Activated B cell treated with CpG ODN at 0.5 μM for 24 hours (primary cell): ENCODE results near the gene MESP2. TPM values are rescaled to one million over a fixed set of nuclear protein-coding genes. Genes with fewer than 3 reads are reported as not detected.
A peak's percentile ranks its signal among the peaks of the same experiment; 100 is the strongest.

Experiments used
- ATAC-seq: fragments of 200-7000 bp; cut with Tn5 transposase; one replicate; pipeline ENCODE4 v1.10.0; 2021; ENCODE audit warnings: low read depth, mild to moderate bottlenecking, moderate library complexity
- CTCF ChIA-PET: fragments of 350-600 bp; sonication (Branson Sonifier 250); formaldehyde crosslinking; loops from one replicate; lab custom pipeline; 2021; ENCODE audit warnings: antibody characterized with exemption; lab: Charles Lee
- POLR2A ChIA-PET: fragments of 350-600 bp; sonication (Branson Sonifier 250); formaldehyde crosslinking; loops from one replicate; lab custom pipeline; 2021; ENCODE audit warnings: antibody characterized with exemption; lab: Charles Lee
- DNase-seq: peaks from one replicate; pipeline ENCODE4 v3.0.0; 2022
- H3K27ac Mint-ChIP-seq: one replicate; pipeline ENCODE4 v1.8.0; 2020; ENCODE audit warnings: mixed read lengths
- H3K27me3 Mint-ChIP-seq: one replicate; pipeline ENCODE4 v1.8.0; 2021; ENCODE audit warnings: mixed read lengths
- H3K36me3 Mint-ChIP-seq: one replicate; pipeline ENCODE4 v1.8.0; 2021; ENCODE audit warnings: low read depth, mixed read lengths
- H3K4me1 Mint-ChIP-seq: one replicate; pipeline ENCODE4 v1.8.0; 2021; ENCODE audit warnings: mixed read lengths
- H3K4me3 Mint-ChIP-seq: one replicate; pipeline ENCODE4 v1.8.0; 2020; ENCODE audit warnings: mild to moderate bottlenecking, mixed read lengths
- H3K9me3 Mint-ChIP-seq: one replicate; pipeline ENCODE4 v1.8.0; 2020; ENCODE audit warnings: mixed read lengths
- CTCF ChIP-seq: fragments of 200-600 bp; IDR thresholded peaks from one replicate; pipeline ENCODE4 v1.8.0; 2022; ENCODE audit warnings: antibody characterized with exemption, mild to moderate bottlenecking
- intact Hi-C: fragments of 100-400 bp; cut with micrococcal nuclease; formaldehyde crosslinking; loops from one replicate; pipeline ENCODE4 v1.15.1; 2024
- total RNA-seq: library from RNA; stranded (reverse); gene quantifications from 2 replicates; pipeline ENCODE4 v1.2.3, GENCODE V29; 2022

Gene MESP2
- total RNA-seq: 0.40 TPM in 1 of 2 replicates, not detected in the other

GRCh38 chr15:89776274-89777072 is at the start of gene MESP2:
TSS of gene MESP2 (plus strand) at chr15:89776332. CDS start at chr15:89776358, 26 bp downstream.
- no peaks in the 10 kb centered on the region for H3K36me3 Mint-ChIP-seq
- H3K4me1 Mint-ChIP-seq: peaks cover 15% of the 10 kb centered on the region
- H3K27me3 Mint-ChIP-seq: no peaks in the 10 kb centered on the region
- no peak for TF ChIP-seq CTCF
- ATAC-seq (peak; percentile 43), DNase-seq (peak; percentile 61)
- H3K27ac Mint-ChIP-seq: no peak within 1 kb of the TSS
- H3K9me3 Mint-ChIP-seq: no peaks in the 10 kb centered on the region
- intact Hi-C loops: loop anchor here (2.0 kb wide), 1 partner anchor 38 kb away; the partner anchor contains the start of gene ANPEP
- peak within 1 kb of the TSS; percentile 77 for H3K4me3 Mint-ChIP-seq
- CTCF ChIA-PET: interaction anchor here (1.1 kb wide), 1 partner anchor 99 kb away, joined by 7 read pairs; no protein-coding TSS in a partner anchor
- POLR2A ChIA-PET: interaction anchor here (0.6 kb wide), 1 partner anchor 421 kb away, joined by 4 read pairs; no protein-coding TSS in a partner anchor

- intact Hi-C loops: no loop called here
- H3K4me3 Mint-ChIP-seq: no peak overlapping the region
- peaks cover 5% of the 10 kb centered on the region for H3K27me3 Mint-ChIP-seq
- DNase-seq (no peak), ATAC-seq (no peak)
- CTCF ChIA-PET: no interaction called here
- H3K9me3 Mint-ChIP-seq: peaks cover 3% of the 10 kb centered on the region
- H3K36me3 Mint-ChIP-seq: no peaks in the 10 kb centered on the region
- no peak for TF ChIP-seq CTCF
- H3K27ac Mint-ChIP-seq: no peak overlapping the region
- POLR2A ChIA-PET: interaction anchor here (1.2 kb wide), 1 partner anchor 12 kb away, joined by 3 read pairs; no protein-coding TSS in a partner anchor
- no peaks in the 10 kb centered on the region for H3K4me1 Mint-ChIP-seq
Observed at GRCh38 chr15:89728254-89728653, 47.9 kb upstream of the MESP2 start.

- no peak overlapping the region for H3K4me3 Mint-ChIP-seq
- no peak for TF ChIP-seq CTCF
- ATAC-seq (no peak), DNase-seq (no peak)
- H3K9me3 Mint-ChIP-seq: no peaks in the 10 kb centered on the region
- POLR2A ChIA-PET: no interaction called here
- intact Hi-C loops: no loop called here
- H3K4me1 Mint-ChIP-seq: no peaks in the 10 kb centered on the region
- peaks cover 8% of the 10 kb centered on the region for H3K27me3 Mint-ChIP-seq
- CTCF ChIA-PET: interaction anchor here (1.2 kb wide), 1 partner anchor 9 kb away, joined by 5 read pairs; no protein-coding TSS in a partner anchor
- H3K36me3 Mint-ChIP-seq: no peaks in the 10 kb centered on the region
- no peak overlapping the region for H3K27ac Mint-ChIP-seq
Observed at GRCh38 chr15:89731275-89731674, 44.9 kb upstream of the MESP2 start.

GRCh38 chr15:89732451-89733172 is 43.5 kb upstream of the MESP2 start:
- ATAC-seq: no peak
- Mint-ChIP-seq H3K4me1 (no peaks in the 10 kb centered on the region), H3K27ac (no peak overlapping the region), H3K9me3 (no peaks in the 10 kb centered on the region), H3K36me3 (no peaks in the 10 kb centered on the region), H3K4me3 (no peak overlapping the region), H3K27me3 (peaks cover 11% of the 10 kb centered on the region)
- no peak for DNase-seq
- ChIA-PET CTCF (no interaction called here), POLR2A (no interaction called here)
- TF ChIP-seq CTCF: no peak
- intact Hi-C loops: no loop called here

- no peak overlapping the region for H3K27ac Mint-ChIP-seq
- intact Hi-C loops: no loop called here
- H3K4me3 Mint-ChIP-seq: no peak overlapping the region
- peaks cover 9% of the 10 kb centered on the region for H3K27me3 Mint-ChIP-seq
- H3K9me3 Mint-ChIP-seq: no peaks in the 10 kb centered on the region
- no peak for TF ChIP-seq CTCF
- no peak for DNase-seq
- H3K4me1 Mint-ChIP-seq: peaks cover 2% of the 10 kb centered on the region
- POLR2A ChIA-PET: no interaction called here
- H3K36me3 Mint-ChIP-seq: no peaks in the 10 kb centered on the region
- CTCF ChIA-PET: no interaction called here
- no peak for ATAC-seq
Observed at GRCh38 chr15:89735773-89736172, 40.4 kb upstream of the MESP2 start.
